ENCODE measurements around the gene NFS1. TPM values are rescaled to one million over a fixed set of nuclear protein-coding genes. Genes with fewer than 3 reads are reported as not detected.
A peak's percentile ranks its signal among the peaks of the same experiment; 100 is the strongest.

The NFS1 gene
- total and polyA plus RNA-seq, 2 of the 8 experiments (the other 6 are each of a cell fraction or from before 2014, with no cell fraction given) = 26.1 to 38.8 TPM

- H4K8ac ChIP-seq (ENCODE audit: extremely low read depth, insufficient read depth, low read length) = no peak overlapping the region
- H3K9me3 ChIP-seq (ENCODE audit: insufficient read depth in 2 of 2, low read depth in 1 of 2, low read length in 1 of 2) = no peaks in the 10 kb centered on the region
- no peak overlapping the region for H2BK15ac ChIP-seq (ENCODE audit: low read length)
- H3K14ac ChIP-seq (ENCODE audit: insufficient read length) = no peak overlapping the region
- no peak overlapping the region for H4K91ac ChIP-seq (replicated peaks; ENCODE audit: insufficient read length, low read length)
- no peak overlapping the region for H2BK5ac ChIP-seq (ENCODE audit: low read depth, low read length)
- FAIRE-seq = no peak
- no peak overlapping the region for H3K9ac ChIP-seq (replicated peaks in 1 of 4; ENCODE audit: extremely low read depth in 1 of 4, low read depth in 3 of 4, low read length in 3 of 4)
- H2AFZ ChIP-seq (ENCODE audit: low read length) = no peak overlapping the region
- H2BK12ac ChIP-seq (ENCODE audit: low read depth, low read length) = no peak overlapping the region
- CTCF ChIA-PET (ENCODE audit: partially characterized antibody) = interaction anchor here (1.4 to 6.4 kb wide), 3 partner anchors 17 to 318 kb away, joined by 3 to 37 read pairs (median 6); partner anchors contain the start of gene SCAND1
- H3K56ac ChIP-seq (replicated peaks; ENCODE audit: insufficient read length, low read depth, low read length) = no peak overlapping the region
- no peaks in the 10 kb centered on the region for H3K23me2 ChIP-seq (ENCODE audit: low read depth, low read length)
- peak in 1 of 2 experiments; percentile 35 for DNase-seq (ENCODE audit: low read depth in 1 of 2, low spot score in 2 of 2)
- peaks cover 13 to 29% of the 10 kb centered on the region in 2 experiments for H4K20me1 ChIP-seq (replicated peaks in 1 of 2; ENCODE audit: control insufficient read depth in 1 of 2, insufficient read depth in 2 of 2, low read length in 2 of 2)
- no peak overlapping the region for H3K23ac ChIP-seq (ENCODE audit: insufficient read length)
- peaks cover 0 to 9% (median 2%) of the 10 kb centered on the region in 4 experiments; a peak in 3 of 7 replicates for H3K4me1 ChIP-seq (replicated peaks in 1 of 4; ENCODE audit: control insufficient read depth in 3 of 4, insufficient read depth in 4 of 4, low read length in 3 of 4)
- peaks cover 31% of the 10 kb centered on the region for H3K79me1 ChIP-seq (ENCODE audit: low read depth, low read length)
- POLR2A ChIA-PET (ENCODE audit: partially characterized antibody) = interaction anchor here (1.2 to 2.5 kb wide), 8 partner anchors 9 to 106 kb away, joined by 3 to 7 read pairs (median 6); partner anchors contain the start of genes CPNE1, RBM12 and RBM39
- no peak overlapping the region for H2BK120ac ChIP-seq (replicated peaks; ENCODE audit: low read depth, low read length)
- no peak overlapping the region for H3K4ac ChIP-seq (replicated peaks; ENCODE audit: insufficient read length, low read depth, low read length)
- no peak overlapping the region for H4K5ac ChIP-seq (ENCODE audit: insufficient read length, low read depth, low read length)
- H3K79me2 ChIP-seq (ENCODE audit: control insufficient read depth in 1 of 2, insufficient read depth in 2 of 2, low read length in 2 of 2) = peaks cover 2 to 66% of the 10 kb centered on the region in 2 experiments; a peak in 3 of 4 replicates
- no peak overlapping the region for H3K27ac ChIP-seq (ENCODE audit: low read depth, low read length)
- no peak overlapping the region for H3K4me2 ChIP-seq (ENCODE audit: insufficient read depth in 1 of 2, low read depth in 2 of 2, low read length in 2 of 2)
- no peak overlapping the region for H2BK20ac ChIP-seq (ENCODE audit: low read length)
- WGBS, 2 experiments (ENCODE audit: extremely low coverage in 1 of 2, insufficient coverage in 1 of 2, insufficient read length in 1 of 2, insufficient replicate concordance in 2 of 2, low coverage in 1 of 2, low lambda C conversion rate in 2 of 2, missing lambda C conversion rate in 1 of 2) = 94% methylated on average over 2 of the region's 2 CpGs; no CpG with 5 or more reads in 1 of the 2 experiments
- H3K4me3 ChIP-seq (ENCODE audit: extremely low read depth in 1 of 4, insufficient read depth in 2 of 4, low read depth in 3 of 4, low read length in 4 of 4) = no peak overlapping the region
- H3K27me3 ChIP-seq (replicated peaks in 1 of 4; ENCODE audit: control insufficient read depth in 3 of 4, extremely low read depth in 1 of 4, insufficient read depth in 3 of 4, low read length in 3 of 4) = no peaks in the 10 kb centered on the region
- no peak overlapping the region for H3K18ac ChIP-seq (ENCODE audit: extremely low read depth, low read length)
- H2AK5ac ChIP-seq (ENCODE audit: low read depth, low read length) = no peak overlapping the region
- peaks cover 5 to 15% (median 9%) of the 10 kb centered on the region in 4 experiments; a peak in 6 of 8 replicates for H3K36me3 ChIP-seq (ENCODE audit: control insufficient read depth in 2 of 4, insufficient read depth in 4 of 4, low read length in 3 of 4)
- TF ChIP-seq RNF2 (IDR thresholded peaks at IDR 0.05; ENCODE audit: borderline replicate concordance, low read depth, low read length, missing control alignments, poor library complexity, severe bottlenecking) = no peak
- TF ChIP-seq TCF12 (IDR thresholded peaks at IDR 0.05; ENCODE audit: low read depth, low read length) = no peak
- no peak for TF ChIP-seq ATF2 (IDR thresholded peaks at IDR 0.05; ENCODE audit: low read length)
- TF ChIP-seq MAX (IDR thresholded peaks at IDR 0.05) = no peak
- no peak for TF ChIP-seq MAFK (IDR thresholded peaks at IDR 0.05; ENCODE audit: low read depth, low read length)
- no peak for TF ChIP-seq EZH2 (IDR thresholded peaks at IDR 0.05; ENCODE audit: low read depth, low read length, severe bottlenecking)
- no peak for TF ChIP-seq SIRT6 (IDR thresholded peaks at IDR 0.05; ENCODE audit: low read length)
- TF ChIP-seq E2F6 (IDR thresholded peaks at IDR 0.05) = no peak
- no peak for TF ChIP-seq TBP (IDR thresholded peaks at IDR 0.05; ENCODE audit: low read depth, low read length)
- no peak for TF ChIP-seq FOSL1 (IDR thresholded peaks at IDR 0.05; ENCODE audit: insufficient read depth, low read depth, low read length)
Measured at GRCh38 chr20:35636095-35636494, 63.1 kb downstream of the NFS1 start.
